ENCODE measurements around the gene LAMB1.

The LAMB1 gene

DNA sequence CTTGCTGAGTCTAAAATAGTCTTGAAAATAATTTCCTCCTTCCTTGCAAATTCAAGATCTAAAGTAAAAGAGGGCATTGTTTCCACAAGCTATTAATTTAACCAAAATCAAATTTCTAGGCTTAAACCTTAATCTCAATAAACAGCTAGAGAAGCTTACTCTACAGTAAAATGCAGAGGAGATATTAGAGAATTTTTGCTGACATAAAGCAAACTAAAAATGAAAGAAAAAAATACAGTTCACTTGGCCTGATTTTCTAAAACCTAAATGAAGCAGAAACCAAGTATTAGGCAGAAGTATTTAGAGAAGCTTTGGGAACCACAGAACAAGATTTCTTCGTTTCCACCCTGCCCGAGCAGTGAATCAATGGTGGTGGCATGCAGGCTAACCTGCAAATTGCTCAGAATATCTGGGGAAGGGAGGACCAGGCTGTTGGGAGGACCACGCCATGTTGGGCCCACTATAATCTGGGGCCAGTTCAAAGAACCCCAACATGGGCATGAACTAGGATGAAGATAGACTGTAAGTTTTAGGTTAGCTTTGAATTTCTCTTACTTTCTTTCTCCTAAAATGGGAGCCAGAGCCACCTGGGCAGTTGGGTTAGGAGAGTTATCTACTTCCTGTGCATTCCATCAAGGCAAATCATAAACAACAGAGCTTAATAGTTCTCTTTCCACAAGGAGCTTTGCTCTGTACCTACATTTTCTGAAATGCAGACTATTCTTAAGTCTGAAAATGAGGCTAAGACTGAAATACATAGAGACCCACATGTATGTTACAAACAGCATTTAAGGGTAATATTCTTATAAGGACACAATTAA is 4.1 kb downstream of the LAMB1 start:
- TF ChIP-seq, protein P1, sequence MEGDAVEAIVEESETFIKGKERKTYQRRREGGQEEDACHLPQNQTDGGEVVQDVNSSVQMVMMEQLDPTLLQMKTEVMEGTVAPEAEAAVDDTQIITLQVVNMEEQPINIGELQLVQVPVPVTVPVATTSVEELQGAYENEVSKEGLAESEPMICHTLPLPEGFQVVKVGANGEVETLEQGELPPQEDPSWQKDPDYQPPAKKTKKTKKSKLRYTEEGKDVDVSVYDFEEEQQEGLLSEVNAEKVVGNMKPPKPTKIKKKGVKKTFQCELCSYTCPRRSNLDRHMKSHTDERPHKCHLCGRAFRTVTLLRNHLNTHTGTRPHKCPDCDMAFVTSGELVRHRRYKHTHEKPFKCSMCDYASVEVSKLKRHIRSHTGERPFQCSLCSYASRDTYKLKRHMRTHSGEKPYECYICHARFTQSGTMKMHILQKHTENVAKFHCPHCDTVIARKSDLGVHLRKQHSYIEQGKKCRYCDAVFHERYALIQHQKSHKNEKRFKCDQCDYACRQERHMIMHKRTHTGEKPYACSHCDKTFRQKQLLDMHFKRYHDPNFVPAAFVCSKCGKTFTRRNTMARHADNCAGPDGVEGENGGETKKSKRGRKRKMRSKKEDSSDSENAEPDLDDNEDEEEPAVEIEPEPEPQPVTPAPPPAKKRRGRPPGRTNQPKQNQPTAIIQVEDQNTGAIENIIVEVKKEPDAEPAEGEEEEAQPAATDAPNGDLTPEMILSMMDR (IDR thresholded peaks at IDR 0.05), result no peak
- H3K4me3 ChIP-seq, result peak overlapping the region; percentile 5
- no peak for DNase-seq (ENCODE audit: low spot score)
- peak overlapping the region in 1 of 2 donors; percentile 55 for H3K27ac ChIP-seq

DNA sequence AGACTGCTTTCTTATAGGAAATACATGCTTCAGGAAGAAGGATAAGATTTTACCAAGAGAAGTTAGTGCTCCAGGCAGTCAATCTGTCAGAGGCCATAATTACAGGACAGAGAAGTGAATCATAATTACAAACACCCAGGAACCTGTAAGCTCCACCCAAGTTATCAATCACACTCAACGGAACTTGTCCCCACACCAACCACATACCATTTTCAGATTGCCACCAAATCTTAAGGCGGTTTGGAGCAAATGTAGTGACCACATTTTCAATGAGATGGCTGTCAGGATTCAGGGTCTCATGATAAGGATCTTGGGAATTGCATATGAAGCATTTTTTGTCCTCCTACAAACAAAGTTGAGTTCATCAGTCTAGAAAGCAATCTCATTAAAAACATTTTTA is 4.8 kb downstream of the LAMB1 start:
- DNase-seq (ENCODE audit: low spot score), result no peak
- TF ChIP-seq, protein P1 (IDR thresholded peaks at IDR 0.05), result no peak
- Histone ChIP-seq H3K27ac (peak overlapping the region in 1 of 2 donors; percentile 43), H3K4me3 (peak overlapping the region; percentile 6)

DNA sequence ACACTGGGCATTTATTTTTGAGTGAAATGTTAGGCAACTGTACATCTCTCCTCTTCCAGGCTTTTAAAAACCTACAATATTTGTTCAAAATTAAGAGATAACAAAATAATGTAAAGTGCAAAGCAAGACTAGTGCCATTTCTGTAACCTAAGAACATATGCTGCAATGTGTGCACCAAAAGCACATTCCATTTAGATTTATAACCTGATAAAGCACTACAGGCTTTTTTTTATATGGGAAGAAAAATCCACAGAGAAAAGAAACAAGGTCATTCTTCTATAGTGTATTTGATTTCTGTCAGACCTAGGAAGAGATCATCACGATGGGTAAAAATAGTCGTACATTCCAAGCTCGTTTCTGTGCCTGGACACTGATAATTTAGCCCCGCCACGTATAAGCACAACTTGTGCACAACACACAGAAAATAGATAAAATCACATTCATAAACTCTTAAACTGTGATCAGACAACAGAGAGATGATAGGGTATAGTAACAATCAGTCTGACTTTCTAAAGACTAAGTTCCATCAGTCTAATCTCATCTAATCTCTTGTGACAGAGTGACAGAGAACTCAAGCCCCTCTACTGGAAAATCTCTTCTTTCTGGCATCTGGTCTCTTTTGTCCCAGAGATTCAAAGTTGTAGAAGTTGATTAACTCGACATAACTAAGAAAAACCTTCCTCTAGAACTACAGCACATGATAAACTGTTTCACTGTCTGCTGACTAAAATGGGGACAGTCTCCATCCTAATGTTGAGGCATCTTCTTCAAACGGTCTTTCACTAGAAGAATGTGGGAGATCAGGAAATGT is 6.7 kb downstream of the LAMB1 start:
- Histone ChIP-seq H3K4me3 (no peak overlapping the region), H3K27ac (peak overlapping the region in 1 of 2 donors; percentile 33)
- no peak for DNase-seq (ENCODE audit: low spot score)
- TF ChIP-seq, protein P1 (IDR thresholded peaks at IDR 0.05), result no peak

DNA sequence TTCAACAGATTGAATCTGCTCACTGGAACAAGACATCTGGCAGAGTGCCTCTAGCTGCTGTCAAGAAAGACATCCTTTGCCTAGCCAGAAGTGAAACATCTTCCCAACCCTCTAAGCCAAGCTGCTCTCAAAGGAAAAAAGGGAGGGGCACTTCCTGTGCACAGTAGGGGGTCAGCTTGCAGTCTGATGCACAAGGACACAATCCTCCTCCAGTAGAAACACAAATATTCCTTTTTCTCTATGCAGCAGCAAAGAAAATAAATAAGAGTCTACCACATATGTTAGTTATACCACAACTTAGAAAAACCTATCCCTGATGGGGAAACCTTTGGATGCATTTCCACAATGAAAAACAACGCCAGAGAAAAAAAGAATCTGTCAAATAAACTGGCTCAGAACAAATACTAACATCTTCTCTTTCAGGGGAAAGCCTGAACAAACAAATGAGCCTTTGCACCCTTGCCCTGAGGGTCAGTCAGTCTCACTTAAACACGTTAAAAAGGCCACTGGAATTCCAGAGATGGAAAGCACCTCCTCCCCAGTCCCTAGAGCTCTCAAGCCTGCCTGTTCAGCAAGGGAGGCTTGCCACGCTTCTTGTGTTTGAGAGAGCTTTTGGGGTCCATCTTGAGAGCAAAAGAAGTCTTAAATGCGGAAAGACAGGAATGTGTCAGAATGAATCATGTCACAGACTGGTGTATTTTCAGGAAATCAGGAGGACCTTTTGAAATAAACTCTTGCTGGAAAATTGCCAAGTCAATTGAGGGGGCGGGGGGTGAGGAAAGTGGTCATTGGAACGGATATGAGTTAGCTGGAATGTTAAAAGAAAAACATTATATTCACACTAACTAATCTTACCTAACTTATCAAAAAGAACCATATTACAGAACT is 7.5 kb downstream of the LAMB1 start:
- H3K4me3 ChIP-seq, result no peak overlapping the region
- TF ChIP-seq, protein P1 (IDR thresholded peaks at IDR 0.05), result no peak
- DNase-seq (ENCODE audit: low spot score), result no peak
- peak overlapping the region in 1 of 2 donors; percentile 36 for H3K27ac ChIP-seq

DNA sequence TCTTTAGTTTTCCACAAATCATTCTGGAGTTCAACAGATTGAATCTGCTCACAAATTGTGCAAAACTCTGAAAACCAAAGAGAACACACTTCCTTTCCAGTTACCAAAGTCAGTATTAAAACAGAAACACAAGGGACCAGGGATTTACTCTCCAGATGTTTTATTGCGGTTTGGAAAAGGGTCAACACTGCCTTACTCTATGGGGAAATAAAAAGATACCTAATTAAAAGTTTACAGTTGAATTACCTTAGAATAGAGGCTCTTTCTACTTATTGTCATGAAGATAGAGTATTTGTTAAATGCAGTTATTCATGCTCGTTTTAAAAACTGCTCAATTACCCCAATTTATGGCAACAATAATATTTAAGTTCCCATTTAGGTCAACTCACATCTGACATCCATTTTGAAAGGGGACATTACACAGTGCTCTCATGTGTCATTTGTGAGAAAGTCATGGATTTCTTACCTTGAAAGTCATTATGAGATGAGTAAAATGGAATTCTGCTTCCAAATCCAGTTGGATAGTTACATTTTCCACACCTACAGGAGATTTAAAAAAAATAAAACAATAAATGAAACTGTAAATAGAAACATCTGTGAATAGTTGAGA is 8.4 kb downstream of the LAMB1 start:
- H3K4me3 ChIP-seq, result no peak overlapping the region
- TF ChIP-seq, protein P1 (IDR thresholded peaks at IDR 0.05), result no peak
- peak overlapping the region in 1 of 2 donors; percentile 69 for H3K27ac ChIP-seq
- no peak for DNase-seq (ENCODE audit: low spot score)

DNA sequence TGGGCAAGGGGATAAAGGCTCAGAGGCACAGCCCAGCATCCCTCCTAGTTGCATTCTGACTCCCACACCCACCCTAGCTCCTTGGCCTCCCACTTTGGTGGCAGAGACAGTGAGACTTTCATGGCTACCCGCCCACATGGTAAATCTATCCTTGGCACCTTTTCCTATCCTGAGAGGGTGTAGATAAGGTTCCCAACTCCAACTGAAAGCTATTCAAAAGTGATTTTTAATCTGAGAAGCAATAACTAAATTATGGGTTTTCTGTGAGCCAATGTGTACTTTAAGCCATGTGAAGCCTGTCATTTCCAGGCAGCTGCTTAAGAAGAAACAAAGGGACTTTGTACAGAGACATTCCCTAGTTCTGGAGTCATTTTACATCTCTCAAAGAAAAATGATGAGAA is 9.1 kb downstream of the LAMB1 start:
- Histone ChIP-seq H3K27ac (peak overlapping the region in 1 of 2 donors; percentile 69), H3K4me3 (no peak overlapping the region)
- DNase-seq (ENCODE audit: low spot score), result no peak
- TF ChIP-seq, protein P1 (IDR thresholded peaks at IDR 0.05), result no peak

Measured in coronary artery (tissue), 2 donors.